Gastroesophageal sphincter (tissue), 3 donors: ENCODE measurements around the gene MYOG.

Experiments
- EP300 ChIP-seq: sonication (generic); formaldehyde crosslinking; IDR thresholded peaks from one replicate; pipeline ENCODE4 v1.6.1; 2017; ENCODE audit warnings: antibody characterized with exemption, mild to moderate bottlenecking
- POLR2AphosphoS5 ChIP-seq: sonication (generic); formaldehyde crosslinking; IDR thresholded peaks from one replicate; pipeline ENCODE4 v1.6.1; 2017; ENCODE audit warnings: antibody characterized with exemption
- TF ChIP-seq, protein P1 (sequence below), 4 experiments: fragments of 200-600 bp in 2 of 4; fragments of 450-650 bp in 2 of 4; sonication (generic) in 1 of 4; IDR thresholded peaks; one replicate each; pipeline ENCODE4 v1.5.1; 2017 to 2019; ENCODE audit warnings: antibody characterized with exemption in 4 of 4, mild to moderate bottlenecking in 2 of 4, moderate library complexity in 2 of 4

DNA sequence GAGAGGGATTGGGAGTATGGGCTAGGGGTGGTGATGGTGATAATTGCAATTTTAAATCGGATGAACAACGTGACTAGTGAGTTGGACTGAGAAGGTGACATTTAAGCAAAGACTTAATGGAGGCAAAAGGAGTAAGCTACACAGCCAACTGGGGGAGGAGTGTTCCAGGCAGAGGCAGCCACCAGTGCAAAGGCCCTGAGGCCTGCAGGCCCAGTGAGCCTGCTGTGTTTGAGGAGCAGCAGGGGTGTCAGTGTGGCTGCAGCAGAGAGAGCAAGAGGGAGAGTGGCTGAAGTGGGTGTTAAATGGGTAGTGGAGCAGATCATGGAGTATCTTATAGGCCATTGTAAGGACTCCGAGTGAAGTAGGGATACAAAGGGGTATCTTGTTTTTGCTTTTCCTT, 18.8 kb downstream of the MYOG start:
- TF ChIP-seq, protein P1, sequence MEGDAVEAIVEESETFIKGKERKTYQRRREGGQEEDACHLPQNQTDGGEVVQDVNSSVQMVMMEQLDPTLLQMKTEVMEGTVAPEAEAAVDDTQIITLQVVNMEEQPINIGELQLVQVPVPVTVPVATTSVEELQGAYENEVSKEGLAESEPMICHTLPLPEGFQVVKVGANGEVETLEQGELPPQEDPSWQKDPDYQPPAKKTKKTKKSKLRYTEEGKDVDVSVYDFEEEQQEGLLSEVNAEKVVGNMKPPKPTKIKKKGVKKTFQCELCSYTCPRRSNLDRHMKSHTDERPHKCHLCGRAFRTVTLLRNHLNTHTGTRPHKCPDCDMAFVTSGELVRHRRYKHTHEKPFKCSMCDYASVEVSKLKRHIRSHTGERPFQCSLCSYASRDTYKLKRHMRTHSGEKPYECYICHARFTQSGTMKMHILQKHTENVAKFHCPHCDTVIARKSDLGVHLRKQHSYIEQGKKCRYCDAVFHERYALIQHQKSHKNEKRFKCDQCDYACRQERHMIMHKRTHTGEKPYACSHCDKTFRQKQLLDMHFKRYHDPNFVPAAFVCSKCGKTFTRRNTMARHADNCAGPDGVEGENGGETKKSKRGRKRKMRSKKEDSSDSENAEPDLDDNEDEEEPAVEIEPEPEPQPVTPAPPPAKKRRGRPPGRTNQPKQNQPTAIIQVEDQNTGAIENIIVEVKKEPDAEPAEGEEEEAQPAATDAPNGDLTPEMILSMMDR (IDR thresholded peaks at IDR 0.05), result no peak
- TF ChIP-seq POLR2AphosphoS5 (no peak), EP300 (no peak)
